ENCODE results near the gene PRRX2.

Gene PRRX2

GRCh38 chr9:129709438-129710168, 44.2 kb downstream of the PRRX2 start:
- DNase-seq (ENCODE audit: low read depth): no peak

- no peak for DNase-seq (ENCODE audit: low read depth)
These were observed 44.7 kb downstream of the PRRX2 start for GRCh38 chr9:129710169-129710453.

- no peak for DNase-seq (ENCODE audit: low read depth)
These were observed 47.4 kb downstream of the PRRX2 start for GRCh38 chr9:129712634-129713401.

GRCh38 chr9:129713402-129713679, 47.9 kb downstream of the PRRX2 start:
- DNase-seq (ENCODE audit: low read depth): no peak

GRCh38 chr9:129714511-129715061, 49.1 kb downstream of the PRRX2 start:
- no peak for DNase-seq (ENCODE audit: low read depth)

- no peak for DNase-seq (ENCODE audit: low read depth)
These were observed 50.6 kb downstream of the PRRX2 start for GRCh38 chr9:129716091-129716490.

- no peak for DNase-seq (ENCODE audit: low read depth)
These were observed 52.5 kb downstream of the PRRX2 start for GRCh38 chr9:129717991-129718390.

GRCh38 chr9:129718647-129719046, 53.2 kb downstream of the PRRX2 start:
- DNase-seq (ENCODE audit: low read depth): no peak

GRCh38 chr9:129719135-129719534, 53.7 kb downstream of the PRRX2 start:
- no peak for DNase-seq (ENCODE audit: low read depth)

GRCh38 chr9:129720181-129720864, 54.9 kb downstream of the PRRX2 start:
- no peak for DNase-seq (ENCODE audit: low read depth)

GRCh38 chr9:129720865-129721545, 55.6 kb downstream of the PRRX2 start:
- DNase-seq (ENCODE audit: low read depth): no peak

GRCh38 chr9:129722913-129723312, 57.5 kb downstream of the PRRX2 start:
- DNase-seq (ENCODE audit: low read depth): no peak

- no peak for DNase-seq (ENCODE audit: low read depth)
These were observed 59.2 kb downstream of the PRRX2 start for GRCh38 chr9:129724456-129725190.

- no peak for DNase-seq (ENCODE audit: low read depth)
These were observed 60.4 kb downstream of the PRRX2 start for GRCh38 chr9:129725795-129726251.

- DNase-seq (ENCODE audit: low read depth): peak; percentile 43
These were observed 61.1 kb downstream of the PRRX2 start for GRCh38 chr9:129726322-129727160.

GRCh38 chr9:129728744-129729143, 63.3 kb downstream of the PRRX2 start:
- no peak for DNase-seq (ENCODE audit: low read depth)

GRCh38 chr9:129731477-129732085, 66.1 kb downstream of the PRRX2 start:
- DNase-seq (ENCODE audit: low read depth): no peak

- no peak for DNase-seq (ENCODE audit: low read depth)
These were observed 66.7 kb downstream of the PRRX2 start for GRCh38 chr9:129732100-129732499.

- no peak for DNase-seq (ENCODE audit: low read depth)
These were observed 67.6 kb downstream of the PRRX2 start for GRCh38 chr9:129732946-129733631.

- no peak for DNase-seq (ENCODE audit: low read depth)
These were observed 68.1 kb downstream of the PRRX2 start for GRCh38 chr9:129733632-129733953.
